NCI-H526 treated with DMSO at 0.1 percent for 48 hours (cell line): ENCODE data around the gene GSTO1.

Source experiments
- DNase-seq: peaks from one replicate; lab custom pipeline; 2025; lab: John Stamatoyannopoulos, UW

The GSTO1 gene

GRCh38 chr10:104303594-104304355, 49.1 kb downstream of the GSTO1 start:
- no peak for DNase-seq

GRCh38 chr10:104304356-104304745, 49.7 kb downstream of the GSTO1 start:
- DNase-seq = no peak

GRCh38 chr10:104304927-104305326, 50.2 kb downstream of the GSTO1 start:
- DNase-seq = no peak

GRCh38 chr10:104306897-104307296, 52.2 kb downstream of the GSTO1 start:
- DNase-seq = no peak

GRCh38 chr10:104307576-104308438, 53.1 kb downstream of the GSTO1 start:
- no peak for DNase-seq

- no peak for DNase-seq
These were observed 53.8 kb downstream of the GSTO1 start for GRCh38 chr10:104308439-104308903.

GRCh38 chr10:104309980-104310978, 55.6 kb downstream of the GSTO1 start:
- DNase-seq = no peak

GRCh38 chr10:104311184-104311720, 56.6 kb downstream of the GSTO1 start:
- no peak for DNase-seq

- no peak for DNase-seq
These were observed 60.1 kb downstream of the GSTO1 start for GRCh38 chr10:104314591-104315485.

GRCh38 chr10:104315486-104315921, 60.8 kb downstream of the GSTO1 start:
- DNase-seq = no peak

- DNase-seq = no peak
These were observed 61.8 kb downstream of the GSTO1 start for GRCh38 chr10:104316321-104317099.
